SU-DHL-6 (cell line): ENCODE data around the gene CCND3.

Experiments
- H2AFZ ChIP-seq: fragments of 200-600 bp; sonication (generic); 2 replicates; pipeline ENCODE4 v1.6.1; 2014; ENCODE audit warnings: low read depth, mild to moderate bottlenecking, moderate library complexity, mixed read lengths, antibody characterized with exemption, low read length; ENCODE audit not compliant: severe bottlenecking
- H3F3A ChIP-seq: fragments of 200-600 bp; shearing (Covaris generic); 2 replicates; pipeline ENCODE4 v1.6.0; 2016; ENCODE audit warnings: antibody characterized with exemption, mild to moderate bottlenecking; ENCODE audit not compliant: insufficient read depth
- H3K27ac ChIP-seq: fragments of 200-600 bp; sonication (generic); 2 replicates; pipeline ENCODE4 v1.5.1; 2016; ENCODE audit warnings: low read depth, mild to moderate bottlenecking, low read length, moderate library complexity, mixed read lengths
- H3K27me3 ChIP-seq: fragments of 200-600 bp; sonication (generic), shearing (Covaris generic); 2 replicates; pipeline ENCODE4 v1.6.0; 2014; ENCODE audit warnings: mild to moderate bottlenecking, low read length
- H3K36me3 ChIP-seq: fragments of 200-600 bp; sonication (generic); 2 replicates; pipeline ENCODE4 v1.6.1; 2014; ENCODE audit warnings: mild to moderate bottlenecking, low read length, mixed read lengths
- H3K4me2 ChIP-seq: fragments of 300-600, 200-600 bp; shearing (Covaris generic), sonication (generic); 2 replicates; pipeline ENCODE4 v1.6.0; 2014; ENCODE audit warnings: low read length, low read depth, mild to moderate bottlenecking; ENCODE audit not compliant: poor library complexity, severe bottlenecking
- H3K4me3 ChIP-seq: fragments of 200-600 bp; sonication (generic); 2 replicates; pipeline ENCODE4 v1.5.1; 2014; ENCODE audit warnings: antibody characterized with exemption, low read length, mild to moderate bottlenecking, mixed read lengths; ENCODE audit not compliant: insufficient read depth, poor library complexity, severe bottlenecking
- H3K79me2 ChIP-seq: fragments of 200-600 bp; sonication (generic); 2 replicates; pipeline ENCODE4 v1.6.1; 2014; ENCODE audit warnings: mild to moderate bottlenecking, low read length, moderate library complexity; ENCODE audit not compliant: insufficient read depth
- H3K9ac ChIP-seq: fragments of 200-600 bp; sonication (generic); 2 replicates; pipeline ENCODE4 v1.7.0; 2014; ENCODE audit warnings: mild to moderate bottlenecking, low read length
- H3K9me2 ChIP-seq: fragments of 200-600 bp; sonication (generic); replicated peaks from 2 replicates; pipeline ENCODE4 v1.6.1; 2014; ENCODE audit warnings: low read length; ENCODE audit not compliant: insufficient read depth
- H3K9me3 ChIP-seq: fragments of 200-600 bp; sonication (generic); 2 replicates; pipeline ENCODE4 v1.6.1; 2014; ENCODE audit warnings: low read length, mixed read lengths; ENCODE audit not compliant: insufficient read depth
- H4K20me1 ChIP-seq: fragments of 200-600 bp; sonication (generic); 2 replicates; pipeline ENCODE4 v1.6.1; 2014; ENCODE audit warnings: low read depth, mild to moderate bottlenecking, antibody characterized with exemption, low read length, moderate library complexity, mixed read lengths
- EZH2phosphoT487 ChIP-seq: fragments of 200-600 bp; sonication (generic), shearing (Covaris generic); conservative IDR thresholded peaks from 2 replicates; pipeline ENCODE4 v1.6.1; 2018; ENCODE audit warnings: mild to moderate bottlenecking, antibody characterized with exemption, low read length, moderate library complexity, mixed read lengths
- TF ChIP-seq, protein P1 (sequence below): fragments of 200-600 bp; sonication (generic); IDR thresholded peaks from one replicate; pipeline ENCODE4 v1.5.1; 2017; ENCODE audit warnings: antibody characterized with exemption, mild to moderate bottlenecking, low read length, moderate library complexity; ENCODE audit not compliant: insufficient read depth, poor library complexity, severe bottlenecking

The CCND3 gene

DNA sequence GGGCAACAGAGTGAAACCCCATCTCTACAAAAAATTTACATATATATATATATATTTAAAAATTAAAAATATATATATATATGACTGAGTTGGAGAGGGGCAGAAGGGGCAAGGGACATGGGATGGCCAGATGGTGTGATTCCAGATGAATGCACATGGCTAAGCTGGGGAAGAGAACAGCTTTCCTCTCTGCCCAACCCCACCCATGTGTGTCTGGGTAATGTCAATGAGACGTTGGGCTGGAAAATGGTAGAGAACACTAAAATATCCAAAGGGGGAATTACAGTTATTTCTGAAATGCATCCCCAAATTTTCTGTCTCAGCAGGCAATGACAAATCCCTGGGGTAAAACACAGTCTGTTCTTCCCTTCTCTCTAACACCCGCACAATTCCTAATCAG lies 31.2 kb upstream of the CCND3 start:
- Histone ChIP-seq H3K4me2 (no peak overlapping the region), H3K9ac (no peak overlapping the region), H3K36me3 (no peaks in the 10 kb centered on the region), H4K20me1 (no peaks in the 10 kb centered on the region), H3K79me2 (no peaks in the 10 kb centered on the region), H3K4me3 (no peak overlapping the region), H3K27ac (no peak overlapping the region), H2AFZ (no peak overlapping the region), H3F3A (no peaks in the 10 kb centered on the region), H3K27me3 (no peaks in the 10 kb centered on the region), H3K9me3 (no peaks in the 10 kb centered on the region), H3K9me2 (no peaks in the 10 kb centered on the region)
- TF ChIP-seq EZH2phosphoT487, result no peak
- TF ChIP-seq, protein P1, sequence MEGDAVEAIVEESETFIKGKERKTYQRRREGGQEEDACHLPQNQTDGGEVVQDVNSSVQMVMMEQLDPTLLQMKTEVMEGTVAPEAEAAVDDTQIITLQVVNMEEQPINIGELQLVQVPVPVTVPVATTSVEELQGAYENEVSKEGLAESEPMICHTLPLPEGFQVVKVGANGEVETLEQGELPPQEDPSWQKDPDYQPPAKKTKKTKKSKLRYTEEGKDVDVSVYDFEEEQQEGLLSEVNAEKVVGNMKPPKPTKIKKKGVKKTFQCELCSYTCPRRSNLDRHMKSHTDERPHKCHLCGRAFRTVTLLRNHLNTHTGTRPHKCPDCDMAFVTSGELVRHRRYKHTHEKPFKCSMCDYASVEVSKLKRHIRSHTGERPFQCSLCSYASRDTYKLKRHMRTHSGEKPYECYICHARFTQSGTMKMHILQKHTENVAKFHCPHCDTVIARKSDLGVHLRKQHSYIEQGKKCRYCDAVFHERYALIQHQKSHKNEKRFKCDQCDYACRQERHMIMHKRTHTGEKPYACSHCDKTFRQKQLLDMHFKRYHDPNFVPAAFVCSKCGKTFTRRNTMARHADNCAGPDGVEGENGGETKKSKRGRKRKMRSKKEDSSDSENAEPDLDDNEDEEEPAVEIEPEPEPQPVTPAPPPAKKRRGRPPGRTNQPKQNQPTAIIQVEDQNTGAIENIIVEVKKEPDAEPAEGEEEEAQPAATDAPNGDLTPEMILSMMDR, result no peak

DNA sequence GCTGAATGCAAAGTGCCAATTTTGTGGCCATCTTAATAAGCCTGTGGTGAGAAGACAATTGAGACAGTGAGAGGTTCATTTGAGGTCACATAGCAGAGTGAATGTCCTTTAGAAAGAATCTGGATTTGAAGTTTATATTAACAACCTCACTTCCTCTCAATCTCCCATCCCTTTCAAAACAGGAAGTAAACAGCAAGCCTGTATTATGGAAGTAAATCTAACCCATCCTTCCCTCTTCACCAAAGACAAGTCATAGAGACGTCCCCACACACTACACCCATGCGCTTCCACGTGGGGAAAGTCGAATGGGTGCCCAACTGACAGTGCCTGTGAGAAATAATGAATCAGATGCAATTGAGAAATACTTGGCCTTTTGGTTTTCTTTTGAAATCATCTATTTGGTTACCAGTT lies 28.8 kb upstream of the CCND3 start:
- no peaks in the 10 kb centered on the region for H3K9me3 ChIP-seq
- no peak overlapping the region for H3K4me2 ChIP-seq
- no peak overlapping the region for H3K27ac ChIP-seq
- H3K9ac ChIP-seq, result no peak overlapping the region
- no peaks in the 10 kb centered on the region for H3K36me3 ChIP-seq
- H3K4me3 ChIP-seq, result no peak overlapping the region
- H4K20me1 ChIP-seq, result no peaks in the 10 kb centered on the region
- H3K27me3 ChIP-seq, result no peaks in the 10 kb centered on the region
- H3K9me2 ChIP-seq, result no peaks in the 10 kb centered on the region
- H3K79me2 ChIP-seq, result no peaks in the 10 kb centered on the region
- TF ChIP-seq, protein P1, result no peak
- TF ChIP-seq EZH2phosphoT487, result no peak
- H2AFZ ChIP-seq, result no peak overlapping the region
- no peaks in the 10 kb centered on the region for H3F3A ChIP-seq

DNA sequence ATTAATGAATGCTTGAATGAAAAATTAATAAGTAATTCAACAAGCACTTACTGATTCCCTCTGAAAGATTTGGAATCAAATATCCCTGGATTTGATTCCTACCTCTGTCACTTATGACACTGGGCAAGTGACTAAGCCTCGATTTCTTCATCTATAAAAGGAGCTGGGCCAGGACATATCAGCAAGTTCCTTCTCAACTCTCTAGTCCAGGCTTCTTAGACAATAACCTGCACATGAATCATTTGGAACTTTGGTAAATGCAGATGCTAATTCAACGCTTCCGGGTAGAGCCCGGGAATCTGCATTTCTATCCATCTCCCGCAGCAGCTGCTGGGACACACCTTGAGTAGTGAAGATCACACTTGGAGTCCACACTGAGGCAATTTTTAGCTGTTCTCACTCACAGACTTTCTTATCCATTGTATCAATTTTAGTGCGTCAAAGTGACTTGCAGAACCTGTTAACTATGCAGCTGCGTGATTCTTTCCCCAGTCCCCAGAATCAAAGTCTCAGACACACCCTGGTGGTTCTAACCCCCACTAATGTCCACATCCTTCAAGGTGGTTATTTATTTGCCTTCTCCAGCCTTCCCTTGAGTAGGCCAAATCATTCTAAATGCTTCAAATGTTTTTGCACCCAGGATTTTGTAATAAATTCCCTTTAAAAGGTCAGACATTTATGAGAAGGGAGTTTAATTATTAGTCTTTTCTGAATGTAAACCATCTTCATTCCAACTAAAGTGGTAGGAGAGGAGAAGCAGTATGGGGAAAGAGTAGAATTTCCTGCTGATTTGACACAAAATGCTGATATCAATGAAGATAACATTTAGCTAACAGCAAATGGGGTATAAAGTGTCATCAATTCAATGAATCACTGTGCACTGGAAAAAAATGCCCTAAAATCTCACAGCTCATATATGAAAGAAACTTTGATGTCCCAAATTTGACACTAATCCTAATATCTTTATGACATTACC lies 26.0 kb upstream of the CCND3 start:
- H3K36me3 ChIP-seq, result no peaks in the 10 kb centered on the region
- H3K4me3 ChIP-seq, result no peak overlapping the region
- no peak overlapping the region for H3K9ac ChIP-seq
- H3K79me2 ChIP-seq, result no peaks in the 10 kb centered on the region
- H3F3A ChIP-seq, result no peaks in the 10 kb centered on the region
- no peak overlapping the region for H3K27ac ChIP-seq
- no peak overlapping the region for H3K4me2 ChIP-seq
- H3K9me2 ChIP-seq, result no peaks in the 10 kb centered on the region
- TF ChIP-seq, protein P1, result no peak
- no peak for TF ChIP-seq EZH2phosphoT487
- no peaks in the 10 kb centered on the region for H3K9me3 ChIP-seq
- no peak overlapping the region for H2AFZ ChIP-seq
- H4K20me1 ChIP-seq, result no peaks in the 10 kb centered on the region
- H3K27me3 ChIP-seq, result no peaks in the 10 kb centered on the region
